ENCODE results near the gene RIN2. TPM values are rescaled to one million over a fixed set of nuclear protein-coding genes. Genes with fewer than 3 reads are reported as not detected.

Gene RIN2
- total RNA-seq, 1 experiment from 2014 or later, result 1.0 TPM

DNA sequence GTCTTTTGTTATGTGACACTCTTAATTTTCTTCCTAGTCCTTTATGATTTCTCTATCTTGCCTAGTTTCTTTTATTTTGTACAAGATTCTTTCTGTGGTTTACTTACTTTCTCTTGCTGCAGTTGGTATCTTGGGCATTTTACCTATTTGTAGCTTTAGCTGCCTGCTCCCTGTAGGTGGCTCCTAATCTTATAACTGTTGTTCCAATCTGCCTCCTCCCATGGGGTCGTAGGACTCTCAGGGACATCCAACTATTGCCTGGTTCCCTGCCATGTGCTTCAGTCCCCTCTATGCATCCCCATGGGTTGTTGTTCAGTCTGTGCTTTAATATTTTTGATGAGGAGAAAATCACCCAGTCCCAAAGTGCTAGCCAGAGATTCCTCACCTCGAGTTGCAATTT, 31.4 kb downstream of the RIN2 start:
- H3K4me3 Mint-ChIP-seq, result no peak overlapping the region
- Histone ChIP-seq H3T11ph (ENCODE audit: low read length) (no peak overlapping the region), H3K4me1 (ENCODE audit: insufficient read depth, low read length) (no peaks in the 10 kb centered on the region; the same call in 1 of the 2 replicates), H2BK20ac (ENCODE audit: low read depth, low read length, poor library complexity, severe bottlenecking) (no peak overlapping the region), H3K79me1 (ENCODE audit: insufficient read depth, low read depth, low read length, poor library complexity, severe bottlenecking) (no peaks in the 10 kb centered on the region), H3K27me3 (ENCODE audit: insufficient read depth, low read length) (no peaks in the 10 kb centered on the region), H2AK5ac (ENCODE audit: insufficient read length, low read length) (no peak overlapping the region), H2BK12ac (ENCODE audit: insufficient read length, low read depth, low read length) (no peak overlapping the region), H4K91ac (ENCODE audit: insufficient read length, low read depth, low read length) (no peak overlapping the region), H4K5ac (ENCODE audit: insufficient read length, low read depth, low read length) (no peak overlapping the region), H4K8ac (replicated peaks; ENCODE audit: insufficient read length, low read depth, low read length) (no peak overlapping the region), H3K56ac (ENCODE audit: insufficient read length, low read depth, low read length) (no peak overlapping the region), H2AFZ (ENCODE audit: low read length) (no peak overlapping the region), H3K18ac (ENCODE audit: insufficient read length, low read depth, low read length) (no peak overlapping the region), H3K23ac (ENCODE audit: insufficient read length, low read depth, low read length) (no peak overlapping the region), H2BK120ac (ENCODE audit: low read depth, low read length, poor library complexity, severe bottlenecking) (no peak overlapping the region), H3K4ac (ENCODE audit: low read depth, low read length) (no peak overlapping the region), H3K9ac (ENCODE audit: extremely low read depth, insufficient read length, low read length) (no peak overlapping the region), H4K20me1 (ENCODE audit: control insufficient read depth, insufficient read depth, insufficient read length) (no peaks in the 10 kb centered on the region), H3K27ac (ENCODE audit: insufficient read length, low read depth, low read length) (no peak overlapping the region), H2BK5ac (ENCODE audit: insufficient read length, low read length) (no peak overlapping the region), H3K79me2 (ENCODE audit: insufficient read depth, low read length) (no peaks in the 10 kb centered on the region), H3K23me2 (ENCODE audit: insufficient read length, low read depth, low read length, poor library complexity, severe bottlenecking) (no peaks in the 10 kb centered on the region), H3K4me2 (ENCODE audit: insufficient read depth, insufficient read length, low read length) (no peak overlapping the region), H3K9me3 (ENCODE audit: control insufficient read depth, low read depth, low read length) (no peaks in the 10 kb centered on the region), H3K14ac (ENCODE audit: insufficient read depth, low read length) (no peak overlapping the region), H2BK15ac (ENCODE audit: low read depth, low read length) (no peak overlapping the region)
- no peak overlapping the region for H3K27ac Mint-ChIP-seq
- WGBS (ENCODE audit: extremely low coverage, insufficient read length, low lambda C conversion rate), result no CpG with 5 or more reads among the region's 2 CpGs
- peaks cover 0 to 7% (median 3%) of the 10 kb centered on the region in 3 experiments; a peak in 3 of 7 replicates for H3K36me3 Mint-ChIP-seq (ENCODE audit: insufficient read depth in 1 of 3, low read depth in 3 of 3)
- TF ChIP-seq CTCF (conservative IDR thresholded peaks at IDR 0.05), result no peak; the same call in 1 of the 3 replicates
- no peak for DNase-seq
- peaks cover 18 to 23% of the 10 kb centered on the region in 2 experiments for H3K4me1 Mint-ChIP-seq
- H3K9me3 Mint-ChIP-seq, result peaks cover 6 to 11% of the 10 kb centered on the region in 2 experiments
- 0 out of 2 replicates have a peak, but pooled peaks cover 2% of the 10 kb centered on the region for H3K27me3 Mint-ChIP-seq (ENCODE audit: low read depth)

Measured in H9 (cell line).